HG03521 (cell line): ENCODE measurements around the gene FAM53B.
A peak's percentile ranks its signal among the peaks of the same experiment; 100 is the strongest.

Source experiments
- ATAC-seq: cut with Tn5 transposase; IDR thresholded peaks from one replicate; pipeline ENCODE4 v1.9.1; 2021; ENCODE audit warnings: mild to moderate bottlenecking, moderate library complexity; ENCODE audit not compliant: unreplicated experiment

FAM53B gene

DNA sequence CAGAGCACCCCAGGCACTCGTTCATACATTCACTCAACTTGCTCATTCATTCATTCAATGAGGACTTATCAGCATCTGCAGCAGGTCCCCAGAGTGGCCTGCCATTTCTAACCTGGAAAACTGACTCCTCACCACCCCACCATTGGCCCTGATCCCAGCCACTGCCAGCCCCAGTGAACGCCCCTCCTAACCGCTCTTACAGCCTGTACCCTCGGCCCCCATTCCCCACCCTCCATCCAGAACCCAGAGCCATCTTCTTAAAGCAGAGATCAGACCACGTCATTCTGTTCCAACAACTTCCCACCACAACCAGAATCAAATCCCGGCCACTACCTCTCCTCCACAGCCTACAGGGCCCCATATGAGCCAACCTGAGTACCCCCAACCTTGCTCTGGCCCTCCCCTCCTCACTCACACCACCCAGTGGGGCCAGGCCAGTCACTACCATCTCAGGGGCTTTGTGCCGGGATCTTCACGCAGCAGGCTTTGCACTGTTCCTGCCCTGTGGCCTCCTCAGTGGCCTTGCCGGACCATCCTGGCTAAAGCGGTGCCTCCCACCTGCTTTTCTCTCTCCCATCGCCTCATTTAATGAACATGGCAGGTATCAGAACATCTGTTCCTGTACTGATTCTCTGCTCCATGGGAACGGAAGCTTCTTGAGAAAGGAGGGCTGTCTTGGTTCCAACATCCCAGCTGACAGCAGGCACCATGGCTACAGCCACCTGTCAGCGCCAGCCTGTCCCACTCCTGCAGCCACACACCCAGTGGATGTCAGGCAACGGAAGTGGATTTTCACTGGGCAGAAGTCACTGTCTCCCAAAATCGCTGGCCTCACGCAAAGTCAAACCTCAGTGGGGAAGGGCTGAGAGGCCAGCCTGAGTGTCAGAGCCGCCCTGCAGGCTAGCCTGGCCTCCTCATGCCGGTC is 45.4 kb downstream of the FAM53B start:
- no peak for ATAC-seq

GRCh38 chr10:124697837-124698544 is 46.2 kb downstream of the FAM53B start:
- ATAC-seq, result no peak

- ATAC-seq, result no peak
These were observed 46.7 kb downstream of the FAM53B start for GRCh38 chr10:124697443-124697836.

DNA sequence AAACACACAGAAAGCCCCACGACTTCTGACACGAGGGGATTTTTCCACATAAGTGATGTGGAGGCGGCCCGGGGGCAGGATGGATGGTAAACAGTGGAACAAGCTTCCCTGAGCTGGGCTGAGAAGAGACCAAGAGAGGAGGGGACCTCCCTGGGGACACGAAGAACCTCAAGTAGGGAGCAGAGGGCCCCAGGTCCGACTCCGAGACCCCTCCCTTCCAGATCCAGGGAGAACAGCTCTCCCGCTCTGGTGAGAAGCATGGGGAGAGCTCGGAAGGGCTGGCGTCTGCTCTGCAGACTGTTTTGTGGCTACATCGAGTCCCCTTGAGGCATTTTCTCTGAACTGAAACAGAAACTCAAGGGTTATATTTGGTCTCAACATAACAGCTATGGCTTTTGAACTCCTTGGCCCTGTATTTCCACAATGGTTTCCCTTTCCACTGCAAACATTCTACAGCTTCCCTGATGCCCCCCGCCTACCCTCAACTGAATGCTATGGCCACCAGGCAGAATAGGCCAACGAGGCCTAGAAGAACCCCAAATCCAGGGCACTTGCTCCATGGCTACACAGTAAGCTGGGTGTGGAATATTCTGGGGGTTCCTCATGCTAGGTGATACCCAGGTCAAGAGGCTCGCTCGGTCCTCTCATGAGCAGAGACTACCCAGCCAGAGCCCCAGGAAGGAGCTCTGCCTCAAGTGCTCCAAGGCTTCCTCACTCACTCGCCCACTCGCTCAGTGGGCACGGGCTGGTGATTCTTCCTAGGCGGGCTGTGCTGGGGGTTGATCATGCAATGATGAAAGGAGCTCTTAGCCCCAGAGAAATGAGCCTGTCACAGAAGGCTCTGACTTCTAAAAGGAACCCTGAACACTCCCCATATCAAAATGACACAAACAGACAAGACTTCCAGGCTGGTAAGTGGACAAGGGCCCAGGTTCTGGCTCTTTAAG is 47.5 kb downstream of the FAM53B start:
- ATAC-seq, result peak; percentile 78

DNA sequence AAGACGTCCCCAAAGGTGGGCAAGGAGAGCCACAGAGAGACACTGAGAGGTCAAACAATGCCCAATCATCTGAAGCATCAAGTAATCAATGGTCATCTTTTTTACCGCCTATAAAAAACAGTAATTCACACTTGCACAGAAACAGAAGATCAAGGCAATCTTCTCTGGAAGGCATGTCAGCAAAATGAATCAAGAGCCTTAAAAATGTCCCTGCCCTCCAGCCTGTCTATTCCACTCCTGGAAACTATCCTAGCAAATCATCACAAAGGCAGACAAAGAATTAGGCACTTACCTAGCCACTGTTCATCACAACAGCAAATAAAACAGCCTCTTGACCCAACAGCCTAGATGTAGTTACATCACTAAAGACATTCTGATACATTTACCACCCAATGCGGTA is 48.9 kb downstream of the FAM53B start:
- no peak for ATAC-seq

- ATAC-seq, result no peak
These were observed 49.5 kb downstream of the FAM53B start for GRCh38 chr10:124694481-124695220.

DNA sequence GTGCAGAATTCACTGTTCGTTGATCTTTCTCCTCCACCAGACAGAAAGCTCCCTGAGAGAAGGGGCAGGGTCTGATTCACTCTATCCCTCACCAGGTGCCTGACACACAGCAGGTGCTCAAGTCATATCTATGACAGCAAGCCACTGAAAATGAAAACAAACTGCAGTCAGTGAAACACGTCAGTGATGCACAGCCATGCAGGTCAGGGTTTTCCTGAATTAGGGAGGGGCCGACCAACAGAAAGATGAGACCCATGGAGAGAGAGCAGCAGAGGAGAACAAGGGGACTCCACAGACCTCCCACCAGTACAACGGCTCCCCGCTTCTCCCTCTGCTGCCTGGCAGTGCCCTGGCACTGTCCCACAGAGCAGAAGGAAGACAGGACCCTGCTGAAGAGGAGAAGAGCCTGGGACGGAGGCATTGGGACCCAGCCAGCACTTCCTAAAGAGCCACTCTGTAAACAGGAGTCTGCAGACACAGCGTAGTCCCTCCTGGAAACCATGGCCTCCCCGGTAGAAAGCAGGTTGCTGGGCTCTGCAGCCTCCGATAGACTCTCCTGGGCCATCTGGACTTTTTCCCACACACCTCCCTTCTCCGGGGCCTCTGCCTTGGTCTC is 50.3 kb downstream of the FAM53B start:
- no peak for ATAC-seq

DNA sequence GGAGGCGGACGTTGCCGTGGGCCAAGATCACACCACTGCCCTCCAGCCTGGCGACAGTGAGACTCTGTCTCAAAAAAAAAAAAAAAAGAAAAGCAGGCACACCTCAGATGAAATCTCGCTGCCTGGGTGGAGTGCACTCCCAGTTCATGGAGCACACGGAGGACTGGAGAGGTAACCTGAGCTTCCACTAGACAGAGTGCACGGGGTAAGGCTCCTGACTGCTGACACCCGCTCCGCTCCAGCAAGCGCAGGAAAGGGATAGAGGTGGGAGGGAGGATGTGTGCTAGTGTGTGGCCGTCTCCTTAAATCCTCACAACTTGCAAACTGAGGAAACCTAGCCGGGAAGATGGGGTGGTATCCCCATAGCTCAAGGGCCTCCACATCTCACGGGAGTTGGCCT is 50.8 kb downstream of the FAM53B start:
- no peak for ATAC-seq

DNA sequence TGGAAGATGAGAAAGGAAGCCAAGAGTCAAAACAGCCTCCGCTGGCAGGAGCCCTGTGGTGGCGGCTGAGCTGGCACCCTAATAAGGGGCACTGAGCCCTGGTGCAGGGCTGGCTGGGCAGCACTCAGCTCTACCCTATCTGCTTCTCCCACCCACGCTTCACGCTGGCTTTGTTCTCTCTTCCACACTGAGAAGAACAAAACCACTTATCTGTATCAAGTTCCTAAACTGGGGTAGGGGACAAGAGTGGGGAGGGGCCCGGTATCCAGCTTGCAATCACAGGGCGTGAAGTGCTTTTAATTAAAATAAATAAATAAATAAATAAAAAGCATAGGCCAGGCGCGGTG is 52.1 kb downstream of the FAM53B start:
- no peak for ATAC-seq

DNA sequence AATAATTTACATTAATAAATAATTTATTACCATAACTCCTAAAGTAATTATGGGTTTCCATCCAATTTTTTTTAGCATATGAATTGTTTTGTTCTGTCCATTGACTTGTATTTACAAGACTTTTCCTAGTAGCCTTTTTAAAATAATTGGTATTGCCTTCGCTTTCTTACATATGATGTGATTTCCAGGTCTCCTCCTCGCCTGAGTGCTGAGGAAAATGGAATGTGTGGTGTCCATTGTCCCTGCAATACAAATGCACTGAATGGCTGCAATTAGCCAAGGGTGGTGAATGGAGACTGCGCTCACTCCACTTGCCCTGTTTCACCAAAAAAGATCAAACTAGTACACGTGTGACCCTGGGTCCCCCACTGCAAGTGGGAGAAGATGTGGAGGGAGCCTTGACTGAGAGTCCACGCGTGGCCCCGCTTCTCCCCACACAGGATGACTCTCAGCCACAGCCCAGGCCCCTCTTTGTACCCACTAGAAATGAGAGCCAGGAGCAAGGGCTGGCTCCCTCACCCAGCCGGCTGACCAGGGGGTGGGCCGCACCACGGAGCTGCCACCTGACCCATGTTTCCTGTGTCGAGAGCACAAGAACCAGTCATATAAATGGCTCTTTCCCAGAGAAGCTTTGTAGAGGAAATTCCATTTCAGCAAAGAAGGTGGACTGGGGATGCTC is 52.6 kb downstream of the FAM53B start:
- ATAC-seq, result no peak

DNA sequence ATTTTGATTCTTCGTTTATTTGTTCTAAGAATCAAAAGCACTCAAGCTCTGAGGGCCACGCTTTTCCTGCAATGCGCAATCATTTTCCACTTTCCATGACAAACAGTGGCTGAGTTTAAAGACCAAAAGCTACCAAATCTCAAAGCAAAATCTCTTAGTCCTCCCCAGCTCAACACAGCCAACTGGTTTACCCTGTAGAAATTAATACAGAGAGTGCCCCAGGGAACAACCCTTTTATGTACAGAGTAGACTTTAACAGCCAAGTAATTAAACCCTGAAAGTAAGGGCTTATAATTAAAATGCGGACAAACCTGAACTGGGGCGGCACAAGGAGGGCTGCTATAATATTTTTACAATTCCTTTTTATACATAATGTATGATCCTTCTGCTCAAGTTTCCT is 53.2 kb downstream of the FAM53B start:
- ATAC-seq, result no peak

DNA sequence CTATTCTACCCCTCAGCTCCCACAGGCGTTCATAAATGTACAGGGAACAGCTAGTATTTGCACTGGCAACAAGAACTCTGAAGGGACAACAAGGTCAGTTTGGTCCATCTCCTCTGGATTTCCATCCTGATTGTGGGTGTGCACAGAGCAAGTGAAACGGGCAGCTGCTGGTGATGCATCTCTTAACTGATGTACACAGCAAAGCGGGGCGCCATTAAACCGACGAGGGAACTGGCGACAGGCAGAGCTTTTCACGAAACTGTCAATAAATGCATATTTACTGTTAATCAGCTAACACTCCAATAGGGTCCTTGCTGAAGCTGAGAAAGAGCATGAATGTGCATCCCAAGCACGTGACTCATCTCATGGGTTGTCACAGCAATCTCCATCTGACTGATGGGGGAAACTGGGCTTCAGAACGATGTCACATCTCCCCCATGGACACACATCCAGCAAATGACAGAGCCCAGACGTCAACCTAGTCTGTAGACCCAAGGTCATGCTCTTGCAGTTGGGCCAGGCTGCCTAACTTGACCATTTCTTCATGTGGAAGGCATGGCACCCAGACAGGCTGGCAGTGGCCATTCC is 54.2 kb downstream of the FAM53B start:
- ATAC-seq, result no peak

GRCh38 chr10:124688889-124689670 is 55.1 kb downstream of the FAM53B start:
- ATAC-seq, result peak; percentile 95

DNA sequence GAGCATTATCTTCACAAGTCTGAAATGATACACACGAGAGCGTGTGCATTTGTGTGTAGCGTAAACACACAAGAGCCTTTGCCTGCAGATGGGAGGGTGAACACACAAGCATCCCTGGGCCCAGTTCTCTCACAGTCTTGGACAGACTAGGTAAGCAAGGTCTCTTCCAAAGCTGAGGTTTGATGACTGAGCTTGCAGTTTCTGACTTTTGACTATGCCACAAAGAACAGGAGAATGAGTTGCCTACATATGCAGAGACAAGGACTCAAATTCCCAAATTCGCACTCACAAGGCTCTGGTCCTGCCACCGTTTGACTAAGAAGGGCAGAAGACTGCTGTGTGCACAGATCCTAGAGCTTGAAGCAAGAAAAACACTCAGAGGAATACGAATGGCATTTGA is 55.8 kb downstream of the FAM53B start:
- ATAC-seq, result no peak

DNA sequence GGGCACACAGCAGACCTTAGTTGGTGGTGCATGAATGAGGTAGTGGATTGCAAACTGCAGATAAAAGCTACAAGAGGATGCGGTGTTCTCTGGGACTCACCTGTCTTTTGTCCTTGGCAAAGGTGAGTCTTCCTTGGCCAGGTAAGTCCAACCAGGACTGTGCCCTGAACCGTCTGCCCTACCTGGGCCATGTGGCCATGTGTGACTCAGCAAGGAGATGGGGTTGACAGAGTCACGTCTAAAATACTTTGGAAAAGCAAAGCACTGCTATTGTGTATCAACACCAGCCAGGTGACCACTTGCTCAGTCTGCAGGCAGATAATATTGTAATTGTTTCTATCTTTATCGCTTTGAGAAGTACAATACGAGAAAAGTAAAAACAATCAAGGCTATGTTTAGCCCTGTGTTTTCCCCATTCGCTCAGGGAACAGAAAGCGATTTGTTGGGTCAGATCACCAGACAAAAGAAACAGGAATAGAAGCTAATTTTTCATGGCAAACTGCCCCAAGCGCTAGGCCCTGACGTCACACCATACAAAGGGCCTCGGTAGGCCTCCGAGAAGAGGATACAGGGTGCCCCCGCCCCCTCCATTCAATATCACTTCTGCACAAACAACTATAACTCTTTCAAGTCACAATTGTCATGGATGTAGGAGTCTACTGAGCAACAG is 57.3 kb downstream of the FAM53B start:
- no peak for ATAC-seq

- no peak for ATAC-seq
These were observed 58.9 kb downstream of the FAM53B start for GRCh38 chr10:124685261-124685660.

- no peak for ATAC-seq
These were observed 60.4 kb downstream of the FAM53B start for GRCh38 chr10:124683814-124684213.
